ENCODE results near the gene PC.

- TF ChIP-seq CTCF (IDR thresholded peaks at IDR 0.05) = no peak
- TF ChIP-seq POLR2A (IDR thresholded peaks at IDR 0.05) = no peak
Measured at GRCh38 chr11:66815646-66816045, 142.5 kb downstream of the PC start.

Measured in lower leg skin (tissue), 3 donors.